SU-DHL-6 (cell line): ENCODE measurements around the gene PLPP1.

ENCODE experiments used
- H2AFZ ChIP-seq: fragments of 200-600 bp; sonication (generic); 2 replicates; pipeline ENCODE4 v1.6.1; 2014; ENCODE audit warnings: low read depth, mild to moderate bottlenecking, moderate library complexity, mixed read lengths, antibody characterized with exemption, low read length; ENCODE audit not compliant: severe bottlenecking
- H3F3A ChIP-seq: fragments of 200-600 bp; shearing (Covaris generic); 2 replicates; pipeline ENCODE4 v1.6.0; 2016; ENCODE audit warnings: antibody characterized with exemption, mild to moderate bottlenecking; ENCODE audit not compliant: insufficient read depth
- H3K27ac ChIP-seq: fragments of 200-600 bp; sonication (generic); 2 replicates; pipeline ENCODE4 v1.5.1; 2016; ENCODE audit warnings: low read depth, mild to moderate bottlenecking, low read length, moderate library complexity, mixed read lengths
- H3K27me3 ChIP-seq: fragments of 200-600 bp; sonication (generic), shearing (Covaris generic); 2 replicates; pipeline ENCODE4 v1.6.0; 2014; ENCODE audit warnings: mild to moderate bottlenecking, low read length
- H3K36me3 ChIP-seq: fragments of 200-600 bp; sonication (generic); 2 replicates; pipeline ENCODE4 v1.6.1; 2014; ENCODE audit warnings: mild to moderate bottlenecking, low read length, mixed read lengths
- H3K4me2 ChIP-seq: fragments of 300-600, 200-600 bp; shearing (Covaris generic), sonication (generic); 2 replicates; pipeline ENCODE4 v1.6.0; 2014; ENCODE audit warnings: low read length, low read depth, mild to moderate bottlenecking; ENCODE audit not compliant: poor library complexity, severe bottlenecking
- H3K4me3 ChIP-seq: fragments of 200-600 bp; sonication (generic); 2 replicates; pipeline ENCODE4 v1.5.1; 2014; ENCODE audit warnings: antibody characterized with exemption, low read length, mild to moderate bottlenecking, mixed read lengths; ENCODE audit not compliant: insufficient read depth, poor library complexity, severe bottlenecking
- H3K79me2 ChIP-seq: fragments of 200-600 bp; sonication (generic); 2 replicates; pipeline ENCODE4 v1.6.1; 2014; ENCODE audit warnings: mild to moderate bottlenecking, low read length, moderate library complexity; ENCODE audit not compliant: insufficient read depth
- H3K9ac ChIP-seq: fragments of 200-600 bp; sonication (generic); 2 replicates; pipeline ENCODE4 v1.7.0; 2014; ENCODE audit warnings: mild to moderate bottlenecking, low read length
- H3K9me2 ChIP-seq: fragments of 200-600 bp; sonication (generic); replicated peaks from 2 replicates; pipeline ENCODE4 v1.6.1; 2014; ENCODE audit warnings: low read length; ENCODE audit not compliant: insufficient read depth
- H3K9me3 ChIP-seq: fragments of 200-600 bp; sonication (generic); 2 replicates; pipeline ENCODE4 v1.6.1; 2014; ENCODE audit warnings: low read length, mixed read lengths; ENCODE audit not compliant: insufficient read depth
- H4K20me1 ChIP-seq: fragments of 200-600 bp; sonication (generic); 2 replicates; pipeline ENCODE4 v1.6.1; 2014; ENCODE audit warnings: low read depth, mild to moderate bottlenecking, antibody characterized with exemption, low read length, moderate library complexity, mixed read lengths
- EZH2phosphoT487 ChIP-seq: fragments of 200-600 bp; sonication (generic), shearing (Covaris generic); conservative IDR thresholded peaks from 2 replicates; pipeline ENCODE4 v1.6.1; 2018; ENCODE audit warnings: mild to moderate bottlenecking, antibody characterized with exemption, low read length, moderate library complexity, mixed read lengths
- TF ChIP-seq, protein P1 (sequence below): fragments of 200-600 bp; sonication (generic); IDR thresholded peaks from one replicate; pipeline ENCODE4 v1.5.1; 2017; ENCODE audit warnings: antibody characterized with exemption, mild to moderate bottlenecking, low read length, moderate library complexity; ENCODE audit not compliant: insufficient read depth, poor library complexity, severe bottlenecking

PLPP1 gene

DNA sequence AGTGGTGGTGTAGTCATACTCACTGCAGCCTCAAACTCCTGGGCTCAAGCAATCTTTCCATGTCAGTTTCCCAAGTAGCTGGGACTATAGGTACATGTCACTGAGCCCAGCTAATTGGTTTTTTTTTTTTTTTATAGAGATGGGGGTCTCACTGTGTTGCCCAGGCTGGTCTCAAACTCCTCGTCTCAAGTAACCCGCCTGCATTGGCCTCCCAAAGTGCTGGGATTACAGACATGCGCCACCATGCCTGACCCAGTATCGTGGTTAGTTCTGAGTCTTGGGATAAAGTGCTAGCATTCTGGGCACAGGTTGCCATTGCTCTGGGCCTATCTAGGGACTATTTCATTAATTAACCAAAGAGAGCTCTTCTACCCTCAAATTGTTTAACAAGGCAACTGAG lies 108.3 kb downstream of the PLPP1 start:
- Histone ChIP-seq H3K27ac (no peak overlapping the region), H3K27me3 (no peaks in the 10 kb centered on the region), H2AFZ (no peak overlapping the region), H3K9ac (no peak overlapping the region), H3F3A (no peaks in the 10 kb centered on the region), H4K20me1 (no peaks in the 10 kb centered on the region), H3K4me2 (no peak overlapping the region), H3K36me3 (peaks cover 28% of the 10 kb centered on the region), H3K9me3 (no peaks in the 10 kb centered on the region), H3K9me2 (no peaks in the 10 kb centered on the region), H3K4me3 (no peak overlapping the region), H3K79me2 (no peaks in the 10 kb centered on the region)
- TF ChIP-seq, protein P1, sequence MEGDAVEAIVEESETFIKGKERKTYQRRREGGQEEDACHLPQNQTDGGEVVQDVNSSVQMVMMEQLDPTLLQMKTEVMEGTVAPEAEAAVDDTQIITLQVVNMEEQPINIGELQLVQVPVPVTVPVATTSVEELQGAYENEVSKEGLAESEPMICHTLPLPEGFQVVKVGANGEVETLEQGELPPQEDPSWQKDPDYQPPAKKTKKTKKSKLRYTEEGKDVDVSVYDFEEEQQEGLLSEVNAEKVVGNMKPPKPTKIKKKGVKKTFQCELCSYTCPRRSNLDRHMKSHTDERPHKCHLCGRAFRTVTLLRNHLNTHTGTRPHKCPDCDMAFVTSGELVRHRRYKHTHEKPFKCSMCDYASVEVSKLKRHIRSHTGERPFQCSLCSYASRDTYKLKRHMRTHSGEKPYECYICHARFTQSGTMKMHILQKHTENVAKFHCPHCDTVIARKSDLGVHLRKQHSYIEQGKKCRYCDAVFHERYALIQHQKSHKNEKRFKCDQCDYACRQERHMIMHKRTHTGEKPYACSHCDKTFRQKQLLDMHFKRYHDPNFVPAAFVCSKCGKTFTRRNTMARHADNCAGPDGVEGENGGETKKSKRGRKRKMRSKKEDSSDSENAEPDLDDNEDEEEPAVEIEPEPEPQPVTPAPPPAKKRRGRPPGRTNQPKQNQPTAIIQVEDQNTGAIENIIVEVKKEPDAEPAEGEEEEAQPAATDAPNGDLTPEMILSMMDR, result no peak
- TF ChIP-seq EZH2phosphoT487, result no peak

DNA sequence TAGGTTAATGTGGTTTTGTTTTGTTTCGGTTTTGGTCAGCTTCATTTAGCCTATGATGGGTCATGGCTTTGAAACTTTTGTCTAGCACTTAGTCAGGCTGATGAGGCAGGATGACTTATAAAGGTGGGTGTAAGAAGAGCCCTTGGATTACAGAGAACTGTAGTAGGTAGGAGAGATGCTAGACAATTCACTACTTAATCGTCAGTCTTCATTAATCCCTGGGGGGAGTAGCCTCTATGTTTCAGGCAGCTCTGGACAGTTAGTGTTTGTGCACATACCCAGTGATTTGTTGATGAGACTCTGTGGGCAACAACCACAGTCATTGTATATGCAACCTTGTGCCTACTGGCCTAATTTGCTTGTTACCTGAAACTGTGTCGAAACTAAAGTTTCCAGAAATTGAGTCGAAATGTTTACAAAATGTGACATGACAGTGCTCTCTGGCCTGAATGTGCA lies 113.7 kb downstream of the PLPP1 start:
- H3K9me2 ChIP-seq, result no peaks in the 10 kb centered on the region
- H3K36me3 ChIP-seq, result peaks cover 45% of the 10 kb centered on the region
- H3K9me3 ChIP-seq, result no peaks in the 10 kb centered on the region
- H3K4me2 ChIP-seq, result no peak overlapping the region
- H3K27me3 ChIP-seq, result no peaks in the 10 kb centered on the region
- no peaks in the 10 kb centered on the region; the same call in 1 of the 2 replicates for H3F3A ChIP-seq
- H3K79me2 ChIP-seq, result no peaks in the 10 kb centered on the region
- no peak overlapping the region for H2AFZ ChIP-seq
- H4K20me1 ChIP-seq, result no peaks in the 10 kb centered on the region
- H3K9ac ChIP-seq, result no peak overlapping the region
- no peak overlapping the region for H3K27ac ChIP-seq
- TF ChIP-seq, protein P1, result no peak
- TF ChIP-seq EZH2phosphoT487, result no peak
- H3K4me3 ChIP-seq, result no peak overlapping the region

DNA sequence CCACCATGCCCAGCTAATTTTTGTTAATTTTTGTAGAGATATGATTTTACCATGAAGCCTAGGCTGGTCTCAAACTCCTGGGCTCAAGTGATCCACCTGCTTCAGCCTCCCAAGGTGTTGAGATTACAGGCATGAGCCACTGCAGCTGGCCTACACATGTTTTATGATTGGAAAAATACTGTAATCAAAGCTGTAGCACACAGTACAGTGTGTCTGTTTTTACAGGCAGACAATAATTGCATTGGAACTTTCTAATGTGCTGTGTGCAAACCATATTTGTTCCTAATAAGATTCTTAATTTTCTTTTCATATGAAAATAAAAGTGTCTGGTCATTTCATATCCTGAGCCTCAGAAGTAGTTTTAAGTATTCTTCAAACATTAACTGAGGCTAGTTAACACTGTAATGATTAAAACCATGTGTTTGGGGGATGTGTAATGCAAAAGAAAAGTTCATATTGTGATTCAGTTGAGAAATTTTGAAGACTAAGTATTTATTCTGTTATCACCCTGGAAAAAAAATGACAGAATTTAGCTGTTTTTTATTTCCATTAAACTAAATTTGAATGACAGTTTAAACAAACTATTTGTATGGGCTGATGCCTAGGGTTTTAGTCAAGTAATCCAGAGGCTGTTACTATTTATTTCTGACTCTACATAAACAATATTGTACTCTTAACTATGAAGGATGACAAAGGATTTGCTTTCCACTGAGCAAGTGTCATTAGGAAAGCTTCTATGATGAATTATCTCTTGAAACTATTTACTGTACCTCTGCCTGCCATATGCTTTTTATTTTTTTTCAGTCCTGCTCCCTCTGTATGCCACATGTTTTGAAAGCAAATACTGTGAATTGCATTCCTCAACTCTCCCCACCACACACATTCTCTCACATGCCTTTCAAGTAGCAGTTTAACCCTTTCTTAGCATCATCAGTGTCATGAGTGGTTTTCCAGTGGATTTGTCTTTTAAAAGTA lies 115.5 kb downstream of the PLPP1 start:
- Histone ChIP-seq H3K4me2 (no peak overlapping the region), H3F3A (peaks cover 1% of the 10 kb centered on the region; the same call in 1 of the 2 replicates), H3K27ac (no peak overlapping the region), H3K79me2 (no peaks in the 10 kb centered on the region), H3K4me3 (no peak overlapping the region), H3K9me3 (no peaks in the 10 kb centered on the region), H3K36me3 (peaks cover 42% of the 10 kb centered on the region), H3K27me3 (no peaks in the 10 kb centered on the region), H4K20me1 (no peaks in the 10 kb centered on the region), H3K9me2 (no peaks in the 10 kb centered on the region), H2AFZ (no peak overlapping the region), H3K9ac (no peak overlapping the region)
- TF ChIP-seq, protein P1, result no peak
- no peak for TF ChIP-seq EZH2phosphoT487
